IPS-18a (cell line): ENCODE measurements around the gene GNA14.

ENCODE experiments used
- H3K27ac ChIP-seq: one replicate; pipeline ENCODE4 v1.5.1; 2013; ENCODE audit warnings: low read length
- H3K27me3 ChIP-seq: one replicate; pipeline ENCODE4 v1.6.1; 2013; ENCODE audit warnings: mild to moderate bottlenecking, low read length; ENCODE audit not compliant: control insufficient read depth, insufficient read depth
- H3K36me3 ChIP-seq: one replicate; pipeline ENCODE4 v1.6.1; 2013; ENCODE audit warnings: low read depth, low read length; ENCODE audit not compliant: control insufficient read depth
- H3K4me1 ChIP-seq: one replicate; pipeline ENCODE4 v1.6.1; 2013; ENCODE audit warnings: low read depth, low read length; ENCODE audit not compliant: control insufficient read depth
- H3K4me3 ChIP-seq: one replicate; pipeline ENCODE4 v1.5.1; 2013; ENCODE audit warnings: low read length
- H3K9ac ChIP-seq: one replicate; pipeline ENCODE4 v1.6.1; 2013; ENCODE audit warnings: mild to moderate bottlenecking, low read length, moderate library complexity
- H3K9me3 ChIP-seq: one replicate; pipeline ENCODE4 v1.6.1; 2013; ENCODE audit warnings: low read depth, low read length; ENCODE audit not compliant: control insufficient read depth

The GNA14 gene

GRCh38 chr9:77599492-77599891 is 48.6 kb downstream of the GNA14 start:
- no peak overlapping the region for H3K27ac ChIP-seq
- H3K9ac ChIP-seq = no peak overlapping the region
- H3K4me1 ChIP-seq = peaks cover 14% of the 10 kb centered on the region
- H3K27me3 ChIP-seq = no peaks in the 10 kb centered on the region
- H3K4me3 ChIP-seq = no peak overlapping the region
- H3K9me3 ChIP-seq = no peaks in the 10 kb centered on the region
- H3K36me3 ChIP-seq = no peaks in the 10 kb centered on the region

- Histone ChIP-seq H3K27me3 (no peaks in the 10 kb centered on the region), H3K9ac (no peak overlapping the region), H3K4me3 (no peak overlapping the region), H3K4me1 (peaks cover 14% of the 10 kb centered on the region), H3K27ac (no peak overlapping the region), H3K36me3 (no peaks in the 10 kb centered on the region), H3K9me3 (no peaks in the 10 kb centered on the region)
These were observed 49.1 kb downstream of the GNA14 start for GRCh38 chr9:77598991-77599390.

GRCh38 chr9:77598524-77598923 is 49.6 kb downstream of the GNA14 start:
- Histone ChIP-seq H3K27ac (no peak overlapping the region), H3K36me3 (no peaks in the 10 kb centered on the region), H3K9ac (no peak overlapping the region)

DNA sequence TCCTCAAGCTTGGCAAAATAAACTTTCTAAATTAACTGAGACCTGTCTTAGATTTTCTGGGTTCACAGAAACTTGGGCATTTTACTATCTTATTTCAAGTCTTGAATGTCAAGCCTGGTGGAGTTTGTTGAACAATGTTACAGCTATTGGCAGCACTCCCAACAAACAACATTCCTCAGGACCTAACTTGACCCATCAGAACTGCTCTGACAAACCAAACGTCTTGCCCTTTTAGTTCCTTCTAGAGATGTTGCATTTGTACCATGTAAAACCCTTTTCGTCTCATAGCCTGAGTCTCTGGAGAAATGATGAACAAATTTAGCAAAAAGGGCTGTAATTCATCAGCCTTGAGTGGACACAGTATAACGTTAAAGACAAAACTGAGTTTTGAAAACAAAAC is 51.1 kb downstream of the GNA14 start:
- Histone ChIP-seq H3K36me3 (no peaks in the 10 kb centered on the region), H3K27me3 (no peaks in the 10 kb centered on the region), H3K27ac (no peak overlapping the region), H3K9me3 (no peaks in the 10 kb centered on the region), H3K4me1 (peaks cover 10% of the 10 kb centered on the region), H3K9ac (no peak overlapping the region), H3K4me3 (no peak overlapping the region)

More at GRCh38 chr9:77598524-77598923, 49.6 kb downstream of the GNA14 start:
- peaks cover 14% of the 10 kb centered on the region for H3K4me1 ChIP-seq
- no peaks in the 10 kb centered on the region for H3K27me3 ChIP-seq
- H3K9me3 ChIP-seq = no peaks in the 10 kb centered on the region
- no peak overlapping the region for H3K4me3 ChIP-seq

DNA sequence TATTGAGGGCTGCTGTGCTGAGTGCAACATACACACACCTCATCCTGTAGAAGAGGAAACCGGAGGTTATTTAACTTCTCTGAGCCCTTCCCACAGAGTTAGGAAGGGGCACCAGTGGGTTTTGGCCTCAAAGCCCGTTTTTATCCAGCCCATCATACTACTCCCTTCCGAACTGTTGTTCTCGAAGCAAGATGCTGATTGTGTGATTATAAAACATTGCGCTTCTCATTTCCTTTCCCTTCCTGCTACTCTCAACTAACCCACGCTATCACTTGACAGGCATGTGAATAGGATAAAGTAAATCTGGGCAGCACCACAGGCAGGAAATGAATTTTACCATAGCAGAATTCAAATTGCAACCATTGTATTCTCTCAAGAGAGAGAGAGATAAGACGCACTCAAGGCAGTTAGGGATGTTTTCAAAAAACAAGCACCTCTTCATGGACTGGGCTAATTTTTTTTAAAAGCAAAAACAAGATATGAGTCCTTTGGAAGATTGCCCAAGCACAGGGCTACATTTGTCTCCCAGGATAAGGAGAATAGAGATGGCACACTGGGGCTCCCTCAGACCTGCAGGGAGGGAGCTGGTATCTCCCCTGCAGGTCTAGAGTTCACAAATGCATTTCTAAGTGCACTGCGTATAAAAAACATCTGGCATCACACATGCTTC is 52.6 kb downstream of the GNA14 start:
- Histone ChIP-seq H3K9me3 (no peaks in the 10 kb centered on the region), H3K4me1 (no peaks in the 10 kb centered on the region), H3K27ac (no peak overlapping the region), H3K27me3 (no peaks in the 10 kb centered on the region), H3K36me3 (no peaks in the 10 kb centered on the region), H3K9ac (no peak overlapping the region), H3K4me3 (no peak overlapping the region)

DNA sequence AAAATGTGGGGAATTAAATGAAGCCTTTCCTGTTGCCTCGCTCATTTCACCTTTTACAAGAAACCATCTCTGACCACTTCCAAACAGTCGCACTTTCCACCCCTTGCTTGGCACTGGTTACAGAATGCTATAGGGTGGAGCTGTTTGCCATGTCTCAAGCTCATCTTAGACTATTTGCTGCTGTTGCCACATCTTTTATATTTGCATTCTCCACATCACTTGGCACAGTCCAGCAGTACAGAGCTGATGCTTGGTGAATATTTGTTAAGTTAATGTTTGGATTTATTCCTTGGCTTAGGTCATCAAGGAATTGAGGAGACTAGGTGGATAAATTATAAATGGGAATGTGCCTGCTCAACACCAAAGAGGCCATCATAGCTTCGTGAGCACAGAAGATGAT is 53.2 kb downstream of the GNA14 start:
- no peak overlapping the region for H3K9ac ChIP-seq
- no peaks in the 10 kb centered on the region for H3K4me1 ChIP-seq
- no peak overlapping the region for H3K4me3 ChIP-seq
- no peak overlapping the region for H3K27ac ChIP-seq
- H3K36me3 ChIP-seq = no peaks in the 10 kb centered on the region
- H3K9me3 ChIP-seq = no peaks in the 10 kb centered on the region
- no peaks in the 10 kb centered on the region for H3K27me3 ChIP-seq

DNA sequence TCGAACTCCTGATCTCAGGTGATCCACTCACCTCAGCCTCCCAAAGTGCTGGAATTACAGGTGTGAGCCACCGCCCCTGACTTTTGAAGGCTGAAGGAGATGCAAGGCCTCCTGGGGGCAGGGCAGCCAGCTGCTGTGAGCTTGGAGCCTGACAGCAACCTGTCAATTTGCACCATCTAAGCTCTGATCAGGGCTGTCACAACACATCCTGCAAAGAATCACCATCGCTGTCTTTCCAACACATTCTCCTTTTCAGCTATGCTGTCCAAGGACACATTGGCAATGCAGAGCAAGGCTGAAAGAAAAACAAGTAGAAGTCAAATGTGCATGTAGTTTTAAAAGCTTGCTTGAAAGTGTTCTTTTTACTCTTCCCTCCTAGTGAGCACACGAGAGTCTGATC is 54.6 kb downstream of the GNA14 start:
- no peaks in the 10 kb centered on the region for H3K27me3 ChIP-seq
- no peak overlapping the region for H3K27ac ChIP-seq
- H3K36me3 ChIP-seq = no peaks in the 10 kb centered on the region
- no peaks in the 10 kb centered on the region for H3K9me3 ChIP-seq
- no peak overlapping the region for H3K4me3 ChIP-seq
- no peak overlapping the region for H3K9ac ChIP-seq
- H3K4me1 ChIP-seq = peaks cover 9% of the 10 kb centered on the region

DNA sequence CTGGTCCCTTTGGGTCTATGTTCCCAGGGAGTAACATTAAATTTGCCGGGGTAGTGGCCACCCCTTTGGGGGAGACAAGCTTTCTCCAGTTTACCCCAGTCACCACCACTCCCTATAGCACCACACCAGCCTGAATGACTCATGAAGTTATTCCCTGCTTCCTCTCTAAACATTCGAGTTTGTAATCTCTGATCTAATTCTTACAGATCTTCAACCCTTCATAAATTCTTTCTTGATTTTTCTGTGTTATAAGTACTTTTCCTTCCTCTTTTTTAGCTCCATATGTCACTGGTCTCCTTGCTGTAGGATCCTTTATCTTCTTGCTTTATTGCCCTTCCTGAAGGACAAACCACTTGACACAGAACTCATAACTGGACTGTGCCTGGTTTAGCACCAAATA is 55.6 kb downstream of the GNA14 start:
- Histone ChIP-seq H3K9me3 (no peaks in the 10 kb centered on the region), H3K27ac (no peak overlapping the region), H3K36me3 (no peaks in the 10 kb centered on the region), H3K9ac (no peak overlapping the region), H3K27me3 (no peaks in the 10 kb centered on the region), H3K4me1 (peaks cover 15% of the 10 kb centered on the region), H3K4me3 (no peak overlapping the region)

DNA sequence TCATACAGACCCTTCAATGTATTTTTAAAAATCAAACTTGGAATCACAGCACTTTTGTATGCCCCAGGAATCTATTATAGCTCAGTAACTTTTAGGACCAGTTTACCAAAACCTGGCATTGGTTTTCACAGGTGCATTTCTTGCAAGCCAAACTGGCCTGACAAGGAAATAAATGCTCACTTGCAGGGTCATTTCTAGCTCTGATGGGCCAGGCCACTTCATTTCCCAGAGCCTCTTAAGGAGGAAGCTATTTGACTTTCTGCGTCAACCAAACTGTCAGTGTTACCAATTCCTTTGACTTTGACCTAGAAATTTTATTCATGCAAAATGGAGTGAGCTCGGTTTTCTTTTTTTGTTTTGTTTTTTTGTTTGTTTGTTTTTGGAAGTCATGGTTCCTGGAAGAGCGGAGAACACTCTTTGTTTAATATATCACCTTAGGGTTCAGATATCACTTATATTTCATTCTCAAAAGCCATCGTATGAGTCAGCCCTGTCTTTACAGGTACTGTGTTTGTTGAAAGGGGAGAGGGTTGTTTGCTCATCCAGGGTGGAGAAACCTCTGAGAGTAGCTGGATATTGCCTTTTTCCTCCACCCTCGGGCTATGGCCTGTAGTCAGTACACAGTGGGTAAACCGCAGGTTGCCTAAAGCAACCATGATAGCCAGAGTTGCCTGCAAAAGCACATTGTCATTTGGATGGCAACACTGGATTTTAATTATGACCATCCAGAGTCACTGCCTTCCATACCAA is 58.9 kb downstream of the GNA14 start:
- no peak overlapping the region for H3K4me3 ChIP-seq
- peaks cover 39% of the 10 kb centered on the region for H3K4me1 ChIP-seq
- H3K9me3 ChIP-seq = no peaks in the 10 kb centered on the region
- H3K36me3 ChIP-seq = no peaks in the 10 kb centered on the region
- H3K27ac ChIP-seq = no peak overlapping the region
- H3K9ac ChIP-seq = no peak overlapping the region
- no peaks in the 10 kb centered on the region for H3K27me3 ChIP-seq

DNA sequence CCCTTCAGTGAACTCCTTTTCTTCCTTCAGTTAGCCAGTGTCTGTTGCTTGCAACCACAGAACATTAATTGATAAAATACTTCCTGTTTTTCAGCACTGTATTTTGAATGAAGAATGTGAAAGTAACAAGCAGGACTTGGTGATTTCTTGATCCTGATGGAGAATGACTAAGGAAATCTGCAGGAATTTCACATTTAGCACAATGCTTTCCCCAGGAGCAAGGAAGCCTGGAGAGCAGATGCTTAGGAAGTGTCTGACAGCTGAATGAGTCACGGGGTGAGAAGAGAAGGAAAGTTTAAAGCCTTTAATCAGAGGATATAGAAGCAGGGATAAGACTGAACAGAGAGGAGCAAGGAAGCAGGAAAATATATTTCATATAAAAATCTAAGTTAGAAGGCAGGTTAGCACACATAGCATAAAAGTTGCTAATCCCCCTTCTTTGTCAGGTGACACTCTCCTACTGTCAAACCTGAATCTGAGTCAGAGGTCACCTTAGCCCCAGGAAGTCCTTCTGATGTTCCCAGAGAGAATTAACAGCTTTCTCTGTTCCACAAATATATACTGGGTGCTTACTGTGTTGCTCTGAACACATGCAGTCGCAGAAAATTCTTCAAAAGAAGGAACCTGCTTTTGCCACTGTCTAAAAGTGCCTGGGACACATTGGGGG is 59.7 kb downstream of the GNA14 start:
- Histone ChIP-seq H3K9ac (no peak overlapping the region), H3K4me3 (no peak overlapping the region)

DNA sequence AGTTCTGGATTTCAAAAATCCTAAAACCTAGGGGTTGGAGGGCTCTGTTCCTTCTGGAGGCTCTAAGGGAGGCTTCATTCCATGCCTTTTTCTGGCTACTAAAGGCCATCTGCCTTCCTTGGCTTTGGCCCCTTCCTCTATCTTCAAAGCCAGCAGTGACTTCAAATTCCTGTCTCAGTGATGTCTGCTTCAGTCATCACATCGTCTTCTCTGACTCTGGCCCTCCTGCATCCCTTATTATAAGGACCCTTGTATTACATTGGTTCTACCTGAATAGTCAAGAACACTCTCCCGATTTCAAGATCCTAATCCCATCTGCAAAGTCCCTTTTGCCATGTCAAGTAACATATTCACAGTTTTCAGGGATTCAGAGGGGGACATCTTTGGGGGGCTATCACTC is 60.3 kb downstream of the GNA14 start:
- Histone ChIP-seq H3K4me3 (no peak overlapping the region), H3K36me3 (no peaks in the 10 kb centered on the region), H3K27ac (no peak overlapping the region), H3K9me3 (no peaks in the 10 kb centered on the region), H3K27me3 (no peaks in the 10 kb centered on the region), H3K9ac (no peak overlapping the region), H3K4me1 (peaks cover 43% of the 10 kb centered on the region)

More for the DNA sequence above, 59.7 kb downstream of the GNA14 start:
- Histone ChIP-seq H3K4me1 (peaks cover 43% of the 10 kb centered on the region), H3K36me3 (no peaks in the 10 kb centered on the region), H3K27ac (no peak overlapping the region), H3K27me3 (no peaks in the 10 kb centered on the region), H3K9me3 (no peaks in the 10 kb centered on the region)
